Neural cell (in vitro differentiated cells): ENCODE results near the gene METTL6. TPM values are rescaled to one million over a fixed set of nuclear protein-coding genes. Genes with fewer than 3 reads are reported as not detected.

ENCODE experiments used
- H2AFZ ChIP-seq: fragments of 200-600, 300-800 bp; sonication (generic), shearing (Covaris generic); 2 replicates; pipeline ENCODE4 v1.6.0; 2014; ENCODE audit warnings: low read depth, mild to moderate bottlenecking, antibody characterized with exemption, low read length, moderate library complexity
- H3F3A ChIP-seq: fragments of 200-600 bp; shearing (Covaris generic); 2 replicates; pipeline ENCODE4 v1.6.1; 2016; ENCODE audit warnings: mild to moderate bottlenecking, moderate library complexity, mixed read lengths, antibody characterized with exemption, low read length; ENCODE audit not compliant: insufficient read depth, poor library complexity, severe bottlenecking
- H3K27ac ChIP-seq: fragments of 200-600, 300-800 bp; sonication (generic), shearing (Covaris generic); 2 replicates; pipeline ENCODE4 v1.5.1; 2014; ENCODE audit warnings: mild to moderate bottlenecking, low read length, moderate library complexity
- H3K27me3 ChIP-seq: fragments of 300-800, 200-600 bp; sonication (generic), shearing (Covaris generic); 2 replicates; pipeline ENCODE4 v1.6.0; 2014; ENCODE audit warnings: mild to moderate bottlenecking, low read depth, low read length, moderate library complexity; ENCODE audit not compliant: insufficient read depth
- H3K36me3 ChIP-seq: fragments of 300-800, 200-600 bp; sonication (generic), shearing (Covaris generic); 2 replicates; pipeline ENCODE4 v1.5.1; 2014; ENCODE audit warnings: mild to moderate bottlenecking, antibody characterized with exemption, low read length, moderate library complexity; ENCODE audit not compliant: insufficient read depth
- H3K4me2 ChIP-seq: fragments of 300-800, 200-600 bp; sonication (generic), shearing (Covaris generic); 2 replicates; pipeline ENCODE4 v1.6.0; 2014; ENCODE audit warnings: mild to moderate bottlenecking, low read length
- H3K4me3 ChIP-seq: fragments of 300-800, 200-600 bp; sonication (generic), shearing (Covaris generic); 2 replicates; pipeline ENCODE4 v1.5.1; 2014; ENCODE audit warnings: mild to moderate bottlenecking, low read length, moderate library complexity
- H3K79me2 ChIP-seq: fragments of 200-600 bp; shearing (Covaris generic); replicated peaks from 2 replicates; pipeline ENCODE4 v1.6.0; 2014; ENCODE audit warnings: mild to moderate bottlenecking, low read length, moderate library complexity; ENCODE audit not compliant: insufficient read depth
- H3K9ac ChIP-seq: fragments of 300-800, 200-600 bp; sonication (generic), shearing (Covaris generic); 2 replicates; pipeline ENCODE4 v1.6.1; 2016; ENCODE audit warnings: mild to moderate bottlenecking, low read length, mixed read lengths
- H3K9me2 ChIP-seq: fragments of 200-600 bp; shearing (Covaris generic); 2 replicates; pipeline ENCODE4 v1.6.1; 2016; ENCODE audit warnings: mild to moderate bottlenecking, low read length, mixed read lengths; ENCODE audit not compliant: insufficient read depth
- H3K9me3 ChIP-seq: fragments of 200-600, 300-800 bp; sonication (generic), shearing (Covaris generic); 2 replicates; pipeline ENCODE4 v1.6.1; 2016; ENCODE audit warnings: mild to moderate bottlenecking, mixed run types, low read length, moderate library complexity, mixed read lengths
- H4K20me1 ChIP-seq: fragments of 200-600 bp; shearing (Covaris generic); 2 replicates; pipeline ENCODE4 v1.6.1; 2016; ENCODE audit warnings: mild to moderate bottlenecking, mixed run types; ENCODE audit not compliant: insufficient read depth
- EP300 ChIP-seq: fragments of 450-650 bp; conservative IDR thresholded peaks from 2 replicates; pipeline ENCODE4 v1.6.1; 2014; ENCODE audit warnings: antibody characterized with exemption, mild to moderate bottlenecking, moderate library complexity; ENCODE audit not compliant: poor library complexity, severe bottlenecking
- EZH2 ChIP-seq: fragments of 200-600, 300-800 bp; shearing (Covaris generic), sonication (generic); IDR thresholded peaks from 2 replicates; pipeline ENCODE4 v1.6.1; 2014; ENCODE audit warnings: antibody characterized with exemption, low read length, borderline replicate concordance, mild to moderate bottlenecking; ENCODE audit not compliant: insufficient read depth, poor library complexity, severe bottlenecking
- MXI1 ChIP-seq: fragments of 450-650 bp; conservative IDR thresholded peaks from 2 replicates; pipeline ENCODE4 v1.6.1; 2014; ENCODE audit warnings: antibody characterized with exemption, mild to moderate bottlenecking; ENCODE audit not compliant: poor library complexity, severe bottlenecking
- POLR2AphosphoS5 ChIP-seq: IDR thresholded peaks from 2 replicates; pipeline ENCODE4 v1.6.1; 2012
- RAD21 ChIP-seq: fragments of 450-650 bp; conservative IDR thresholded peaks from 2 replicates; pipeline ENCODE4 v1.6.1; 2014; ENCODE audit warnings: antibody characterized with exemption, mild to moderate bottlenecking, moderate library complexity
- REST ChIP-seq: IDR thresholded peaks from 2 replicates; pipeline ENCODE4 v1.6.1; 2012; ENCODE audit warnings: borderline replicate concordance
- SMC3 ChIP-seq: fragments of 450-650 bp; conservative IDR thresholded peaks from 2 replicates; pipeline ENCODE4 v1.6.1; 2014; ENCODE audit warnings: antibody characterized with exemption, mild to moderate bottlenecking, moderate library complexity; ENCODE audit not compliant: poor library complexity
- TAF1 ChIP-seq: IDR thresholded peaks from 2 replicates; pipeline ENCODE4 v1.6.1; 2012; ENCODE audit warnings: low read depth
- polyA plus RNA-seq: library from polyadenylated mRNA; depleted of rRNA; stranded (reverse); fragments of >200 nt; gene quantifications from 2 replicates; pipeline ENCODE4 v1.2.3, GENCODE V29; 2014
- TF ChIP-seq, protein P1 (sequence below): fragments of 450-650 bp; IDR thresholded peaks from 2 replicates; pipeline ENCODE4 v1.5.1; 2014; ENCODE audit warnings: antibody characterized with exemption, mild to moderate bottlenecking, moderate library complexity; ENCODE audit not compliant: poor library complexity, severe bottlenecking

Gene METTL6
- polyA plus RNA-seq, 1 donor from 2014 or later: 60.8 TPM

DNA sequence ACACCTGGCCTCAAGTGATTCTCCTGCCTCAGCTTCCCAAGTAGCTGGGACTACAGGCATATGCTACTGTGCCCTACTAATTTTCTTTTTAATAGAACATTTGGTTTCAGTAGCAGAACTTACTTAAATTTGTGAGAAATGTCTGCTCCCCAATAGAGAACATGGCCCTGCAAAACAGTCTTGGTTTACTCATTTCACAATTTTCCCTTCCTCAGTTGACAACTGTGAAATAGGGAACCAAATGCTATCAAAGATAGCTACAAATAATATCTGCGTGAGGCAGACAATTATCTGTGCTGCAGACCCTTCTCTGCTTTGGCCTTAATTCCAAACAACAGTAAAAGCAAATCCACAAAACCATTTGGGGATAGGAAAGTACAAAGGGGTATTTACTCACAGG is 22.6 kb downstream of the METTL6 start:
- Histone ChIP-seq H3K9me3 (no peaks in the 10 kb centered on the region), H4K20me1 (no peaks in the 10 kb centered on the region), H3K79me2 (no peaks in the 10 kb centered on the region), H3K36me3 (peaks cover 8% of the 10 kb centered on the region), H3F3A (no peaks in the 10 kb centered on the region), H3K4me2 (no peak overlapping the region), H3K27ac (no peak overlapping the region), H3K27me3 (no peaks in the 10 kb centered on the region), H3K4me3 (no peak overlapping the region), H3K9ac (no peak overlapping the region), H2AFZ (no peak overlapping the region), H3K9me2 (no peaks in the 10 kb centered on the region)
- TF ChIP-seq SMC3: no peak
- TF ChIP-seq, protein P1, sequence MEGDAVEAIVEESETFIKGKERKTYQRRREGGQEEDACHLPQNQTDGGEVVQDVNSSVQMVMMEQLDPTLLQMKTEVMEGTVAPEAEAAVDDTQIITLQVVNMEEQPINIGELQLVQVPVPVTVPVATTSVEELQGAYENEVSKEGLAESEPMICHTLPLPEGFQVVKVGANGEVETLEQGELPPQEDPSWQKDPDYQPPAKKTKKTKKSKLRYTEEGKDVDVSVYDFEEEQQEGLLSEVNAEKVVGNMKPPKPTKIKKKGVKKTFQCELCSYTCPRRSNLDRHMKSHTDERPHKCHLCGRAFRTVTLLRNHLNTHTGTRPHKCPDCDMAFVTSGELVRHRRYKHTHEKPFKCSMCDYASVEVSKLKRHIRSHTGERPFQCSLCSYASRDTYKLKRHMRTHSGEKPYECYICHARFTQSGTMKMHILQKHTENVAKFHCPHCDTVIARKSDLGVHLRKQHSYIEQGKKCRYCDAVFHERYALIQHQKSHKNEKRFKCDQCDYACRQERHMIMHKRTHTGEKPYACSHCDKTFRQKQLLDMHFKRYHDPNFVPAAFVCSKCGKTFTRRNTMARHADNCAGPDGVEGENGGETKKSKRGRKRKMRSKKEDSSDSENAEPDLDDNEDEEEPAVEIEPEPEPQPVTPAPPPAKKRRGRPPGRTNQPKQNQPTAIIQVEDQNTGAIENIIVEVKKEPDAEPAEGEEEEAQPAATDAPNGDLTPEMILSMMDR: no peak
- TF ChIP-seq MXI1: no peak
- no peak for TF ChIP-seq RAD21
- no peak for TF ChIP-seq EP300
- TF ChIP-seq POLR2AphosphoS5: no peak
- no peak for TF ChIP-seq EZH2
- TF ChIP-seq TAF1: no peak

DNA sequence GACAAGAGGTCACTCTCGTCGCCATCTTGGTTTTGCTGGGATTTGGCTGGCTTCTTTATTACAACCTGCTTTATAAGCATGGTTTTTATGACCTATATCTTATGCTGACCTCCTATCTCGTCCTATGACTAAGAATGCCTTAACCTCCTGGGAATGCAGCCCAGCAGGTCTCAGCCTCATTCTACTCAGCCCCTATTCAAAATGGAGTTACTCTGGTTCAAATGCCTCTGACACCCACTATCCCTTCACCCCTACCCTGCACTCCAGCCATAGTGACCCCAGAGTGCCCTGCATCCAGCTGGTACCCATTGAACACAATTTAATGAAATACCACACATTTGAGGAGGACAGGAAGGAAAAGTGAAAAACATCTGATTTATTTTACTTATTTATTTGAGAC is 23.4 kb downstream of the METTL6 start:
- Histone ChIP-seq H4K20me1 (no peaks in the 10 kb centered on the region), H3K4me2 (no peak overlapping the region), H3F3A (no peaks in the 10 kb centered on the region), H2AFZ (no peak overlapping the region), H3K79me2 (no peaks in the 10 kb centered on the region), H3K27ac (no peak overlapping the region), H3K27me3 (no peaks in the 10 kb centered on the region), H3K9me3 (no peaks in the 10 kb centered on the region), H3K9ac (no peak overlapping the region), H3K36me3 (peaks cover 8% of the 10 kb centered on the region), H3K9me2 (no peaks in the 10 kb centered on the region), H3K4me3 (no peak overlapping the region)
- TF ChIP-seq TAF1 (no peak), EP300 (no peak), POLR2AphosphoS5 (no peak), MXI1 (no peak), REST (no peak), EZH2 (no peak), RAD21 (no peak), SMC3 (no peak)
- TF ChIP-seq, protein P1: no peak
